Fibroblast of mammary gland (primary cell): Measurements from ENCODE around the gene RIOK2.
"Not testable (repeated sequence)": the region's sequence is repeated elsewhere in the genome, so short reads cannot be mapped to it uniquely, and the experiment has no call there.

Experiments used
- DNase-seq: peaks from one replicate; pipeline ENCODE4 v3.0.0-alpha.2; 2010; ENCODE audit warnings: low read depth
- H3K4me3 ChIP-seq: 2 replicates; pipeline ENCODE4 v1.5.1; 2011; ENCODE audit warnings: low read depth, mild to moderate bottlenecking, low read length, moderate library complexity; ENCODE audit not compliant: control insufficient read depth
- TF ChIP-seq, protein P1 (sequence below): conservative IDR thresholded peaks from 2 replicates; pipeline ENCODE4 v1.5.1; 2011; ENCODE audit warnings: low read depth, low read length, inconsistent platforms; ENCODE audit not compliant: control insufficient read depth, insufficient read depth

Gene RIOK2

DNA sequence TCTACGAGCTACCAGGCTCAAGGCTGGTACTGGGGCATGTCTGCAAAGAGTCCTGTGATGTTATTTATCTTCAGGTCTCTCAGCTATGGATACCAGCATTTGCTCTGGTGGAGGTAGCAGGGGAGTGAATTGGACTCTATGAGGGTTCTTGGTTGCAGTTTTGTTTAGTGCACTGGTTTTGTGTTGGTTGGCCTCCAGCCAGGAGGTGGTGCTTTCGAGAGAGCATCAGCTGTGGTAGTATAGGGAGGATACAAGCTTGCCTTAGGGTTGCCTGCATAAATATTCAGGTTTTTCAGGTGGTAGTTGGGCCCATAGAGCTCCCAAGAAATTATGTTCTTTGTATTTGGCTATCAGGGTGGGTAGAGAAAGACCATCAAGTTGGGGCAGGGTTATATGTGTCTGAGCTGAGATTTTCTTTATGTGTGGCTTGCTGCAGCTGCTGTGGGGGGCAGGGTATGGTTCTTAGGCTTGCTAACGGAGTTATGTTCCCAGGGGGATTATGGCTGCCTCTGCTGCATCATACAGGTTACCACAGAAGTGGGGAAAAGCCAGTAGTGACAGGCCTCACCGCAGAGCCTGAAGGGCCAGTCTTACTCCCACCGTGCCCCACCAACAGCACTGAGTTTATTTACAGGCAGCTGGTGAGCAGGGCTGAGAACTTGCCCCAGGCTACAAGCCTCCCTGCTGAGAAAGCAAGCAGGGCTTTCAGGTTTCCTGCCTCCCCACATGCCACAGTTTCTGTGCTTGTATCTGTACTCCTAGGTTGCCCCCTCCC is 9.7 kb upstream of the RIOK2 start:
- peak; percentile 20 for DNase-seq

DNA sequence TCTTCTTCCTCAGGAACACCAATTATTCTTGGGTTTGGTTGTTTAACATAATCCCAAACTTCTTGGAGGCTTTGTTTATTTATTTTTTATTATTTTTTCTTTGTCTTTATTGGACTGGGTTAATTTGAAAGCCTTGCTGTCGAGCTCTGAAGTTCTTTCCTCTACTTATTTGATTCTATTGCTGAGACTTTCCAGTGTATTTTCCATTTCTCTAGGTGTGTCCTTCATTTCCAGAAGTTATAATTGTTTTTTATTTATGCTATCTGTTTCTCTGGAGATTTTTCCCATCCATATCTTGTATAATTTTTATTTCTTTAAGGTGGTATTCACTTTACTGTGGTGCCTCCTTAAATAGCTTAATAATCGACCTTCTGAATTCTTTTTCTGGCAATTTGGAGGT is 8.8 kb upstream of the RIOK2 start:
- no peak overlapping the region for H3K4me3 ChIP-seq
- DNase-seq, result no peak
- TF ChIP-seq, protein P1, sequence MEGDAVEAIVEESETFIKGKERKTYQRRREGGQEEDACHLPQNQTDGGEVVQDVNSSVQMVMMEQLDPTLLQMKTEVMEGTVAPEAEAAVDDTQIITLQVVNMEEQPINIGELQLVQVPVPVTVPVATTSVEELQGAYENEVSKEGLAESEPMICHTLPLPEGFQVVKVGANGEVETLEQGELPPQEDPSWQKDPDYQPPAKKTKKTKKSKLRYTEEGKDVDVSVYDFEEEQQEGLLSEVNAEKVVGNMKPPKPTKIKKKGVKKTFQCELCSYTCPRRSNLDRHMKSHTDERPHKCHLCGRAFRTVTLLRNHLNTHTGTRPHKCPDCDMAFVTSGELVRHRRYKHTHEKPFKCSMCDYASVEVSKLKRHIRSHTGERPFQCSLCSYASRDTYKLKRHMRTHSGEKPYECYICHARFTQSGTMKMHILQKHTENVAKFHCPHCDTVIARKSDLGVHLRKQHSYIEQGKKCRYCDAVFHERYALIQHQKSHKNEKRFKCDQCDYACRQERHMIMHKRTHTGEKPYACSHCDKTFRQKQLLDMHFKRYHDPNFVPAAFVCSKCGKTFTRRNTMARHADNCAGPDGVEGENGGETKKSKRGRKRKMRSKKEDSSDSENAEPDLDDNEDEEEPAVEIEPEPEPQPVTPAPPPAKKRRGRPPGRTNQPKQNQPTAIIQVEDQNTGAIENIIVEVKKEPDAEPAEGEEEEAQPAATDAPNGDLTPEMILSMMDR, result no peak

More for the DNA sequence above, 9.7 kb upstream of the RIOK2 start:
- H3K4me3 ChIP-seq, result no peak overlapping the region
- TF ChIP-seq, protein P1, result no peak

- DNase-seq, H3K4me3 ChIP-seq: not testable (repeated sequence)
These were observed 6.5 kb upstream of the RIOK2 start for GRCh38 chr5:97189523-97189922.

DNA sequence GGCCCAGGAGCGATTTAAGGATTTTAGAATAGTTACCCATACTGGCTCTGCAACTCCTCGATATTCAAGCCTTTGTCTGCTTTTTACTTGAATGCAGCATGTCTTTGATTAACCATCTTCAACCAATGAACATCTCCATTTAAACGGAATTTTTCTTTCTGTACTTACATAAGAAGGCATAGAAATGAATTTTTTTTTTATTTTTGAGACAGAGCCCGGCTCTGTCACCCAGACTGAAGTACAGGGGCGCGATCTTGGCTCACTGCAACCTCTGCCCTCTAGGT is 825 bp upstream of the RIOK2 start:
- H3K4me3 ChIP-seq, result peak overlapping the region; percentile 97
- DNase-seq, result no peak
- TF ChIP-seq, protein P1, result no peak

DNA sequence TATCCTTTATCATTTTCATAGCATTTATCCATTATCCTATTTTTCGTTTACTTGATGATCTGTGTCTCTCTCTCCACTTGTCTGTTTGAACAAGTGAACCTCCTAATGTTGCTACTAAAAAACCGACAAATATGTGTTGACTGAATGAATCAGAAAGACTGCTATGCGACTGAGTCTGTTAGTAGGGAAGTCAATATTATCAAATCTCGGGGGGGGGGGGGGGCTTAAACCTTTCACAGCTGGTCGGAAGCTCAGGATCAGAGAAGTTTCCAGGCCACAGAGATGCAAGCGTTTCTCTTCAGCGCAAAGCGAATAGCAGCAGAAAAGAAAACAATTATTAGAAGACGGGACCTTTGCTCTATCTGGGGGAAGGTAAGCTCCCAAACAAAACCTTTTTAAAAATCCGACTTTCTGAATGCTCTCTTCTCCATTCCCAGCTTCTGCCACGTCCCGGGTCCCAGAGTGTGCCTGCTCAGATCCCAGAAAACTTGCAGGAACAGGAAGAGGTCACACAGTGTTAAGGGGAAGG is 412 bp downstream of the RIOK2 start:
- TF ChIP-seq, protein P1, result no peak
- DNase-seq, result peak; percentile 45
- H3K4me3 ChIP-seq, result peak overlapping the region; percentile 97

GRCh38 chr5:97181856-97182545 is 1.0 kb downstream of the RIOK2 start:
- TF ChIP-seq, protein P1, result no peak
- H3K4me3 ChIP-seq, result peak overlapping the region; percentile 97
- peak; percentile 44 for DNase-seq

GRCh38 chr5:97179457-97179856 is 3.6 kb downstream of the RIOK2 start:
- not testable (repeated sequence) for DNase-seq, H3K4me3 ChIP-seq
